DMS79 treated with DMSO at 0.1 percent for 48 hours (cell line): Measurements from ENCODE around the gene WDTC1.

ENCODE experiments used
- DNase-seq: peaks from one replicate; lab custom pipeline; 2025; lab: John Stamatoyannopoulos, UW

The WDTC1 gene

DNA sequence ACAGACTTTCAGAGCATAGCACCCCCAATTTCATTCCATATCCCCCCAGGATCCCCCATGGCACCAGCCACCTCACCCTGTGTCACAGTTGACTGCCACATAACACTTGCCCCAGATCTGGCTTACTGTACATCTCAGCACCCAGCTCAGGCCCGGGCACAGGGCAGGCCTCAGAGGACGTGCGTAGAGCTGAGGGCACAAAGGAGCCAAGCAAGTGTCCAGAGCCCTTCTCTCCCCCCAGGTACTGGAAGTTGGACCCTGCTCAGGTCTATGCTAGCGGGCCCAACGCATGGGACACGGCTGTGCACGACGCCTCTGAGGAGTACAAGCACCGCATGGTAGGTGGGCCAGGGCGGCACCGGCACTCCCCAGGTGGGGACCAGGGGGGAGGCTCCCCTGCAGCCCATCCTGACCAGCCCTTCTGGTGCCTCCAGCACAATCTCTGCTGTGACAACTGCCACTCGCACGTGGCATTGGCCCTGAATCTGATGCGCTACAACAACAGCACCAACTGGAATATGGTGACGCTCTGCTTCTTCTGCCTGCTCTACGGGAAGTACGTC, 99.4 kb downstream of the WDTC1 start:
- DNase-seq: no peak

DNA sequence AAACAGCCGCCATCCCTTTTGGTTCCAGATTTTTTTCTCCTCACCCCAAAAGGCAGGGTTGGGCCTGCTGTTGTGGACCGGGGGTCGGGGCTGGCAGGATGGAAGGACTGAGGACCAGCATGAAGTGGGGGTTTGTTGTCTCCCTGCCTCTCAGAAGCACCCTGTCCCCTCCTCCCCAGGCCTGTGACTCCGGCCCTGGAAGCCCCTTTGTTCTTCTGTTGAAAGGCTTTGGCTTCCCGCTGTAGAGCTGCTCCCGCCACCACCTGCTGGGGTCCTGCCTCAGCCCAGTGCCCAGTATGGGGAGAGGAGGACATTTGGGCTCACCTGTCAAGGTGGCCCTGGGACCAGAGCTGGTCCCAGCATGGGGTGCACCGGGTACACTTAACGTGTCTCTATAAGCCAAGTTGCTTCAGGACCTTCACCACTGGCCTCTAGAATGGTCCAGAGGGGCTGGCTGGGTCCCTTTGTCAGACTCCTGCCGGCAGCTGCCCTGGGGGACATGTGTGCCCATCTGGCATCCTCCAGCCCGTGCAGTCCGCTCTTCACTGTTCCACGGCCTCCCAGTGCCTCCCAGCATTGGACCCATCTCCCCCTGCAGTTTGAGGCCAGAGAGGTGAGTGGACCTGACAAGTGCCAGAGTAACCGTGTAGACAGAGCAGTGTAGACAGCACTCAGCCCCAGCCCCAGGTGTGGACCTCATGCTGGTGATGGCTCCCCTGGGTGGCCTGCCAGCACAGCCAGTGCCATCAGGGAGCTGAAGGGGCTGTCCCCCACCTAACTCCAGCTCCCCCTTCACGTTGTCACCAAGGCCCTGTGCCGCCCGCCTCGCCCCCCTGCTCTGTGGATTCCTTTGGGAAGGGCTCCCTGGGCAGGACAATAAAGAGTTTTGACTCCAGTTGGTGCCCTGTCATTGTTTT, 101.3 kb downstream of the WDTC1 start:
- no peak for DNase-seq

DNA sequence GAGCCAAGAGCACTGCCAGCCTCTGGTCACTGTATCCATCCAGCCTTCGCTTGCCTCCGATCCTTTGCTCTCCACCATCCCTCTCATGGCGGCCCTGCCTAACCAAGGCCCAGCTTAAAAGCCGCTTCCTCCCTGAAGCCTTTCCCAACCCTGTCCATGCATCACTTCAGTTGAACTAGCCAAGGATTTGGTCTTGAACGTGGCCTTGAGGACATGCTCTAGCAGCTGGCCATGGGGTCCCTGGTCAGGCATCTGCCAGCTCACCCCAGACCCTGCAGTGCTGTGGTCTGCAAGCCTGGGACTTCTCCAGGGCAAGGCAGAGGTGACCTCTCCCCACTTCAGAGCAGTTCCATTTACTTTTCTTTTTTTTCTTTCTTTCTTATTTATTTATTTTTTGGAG, 102.3 kb downstream of the WDTC1 start:
- DNase-seq: no peak

DNA sequence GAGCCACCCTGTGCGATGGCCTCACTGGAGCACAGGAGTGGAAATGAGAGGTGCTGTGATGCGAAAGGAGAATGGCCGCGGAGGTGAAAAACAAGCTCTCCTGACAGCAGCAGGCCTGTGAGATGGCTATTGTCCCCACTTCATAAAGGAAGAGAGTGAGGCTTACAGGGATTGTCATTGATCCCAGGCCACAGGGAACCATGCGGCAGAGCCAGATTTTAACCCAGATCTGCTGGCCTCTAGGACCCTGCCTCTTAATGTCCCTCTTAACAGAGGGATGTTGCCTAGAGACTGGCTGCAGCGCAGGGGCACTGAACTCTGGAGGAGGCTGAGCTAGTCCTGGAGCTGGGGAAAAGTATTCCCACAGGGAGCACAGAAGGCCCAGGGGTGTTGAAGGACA, 104.3 kb downstream of the WDTC1 start:
- DNase-seq: no peak

DNA sequence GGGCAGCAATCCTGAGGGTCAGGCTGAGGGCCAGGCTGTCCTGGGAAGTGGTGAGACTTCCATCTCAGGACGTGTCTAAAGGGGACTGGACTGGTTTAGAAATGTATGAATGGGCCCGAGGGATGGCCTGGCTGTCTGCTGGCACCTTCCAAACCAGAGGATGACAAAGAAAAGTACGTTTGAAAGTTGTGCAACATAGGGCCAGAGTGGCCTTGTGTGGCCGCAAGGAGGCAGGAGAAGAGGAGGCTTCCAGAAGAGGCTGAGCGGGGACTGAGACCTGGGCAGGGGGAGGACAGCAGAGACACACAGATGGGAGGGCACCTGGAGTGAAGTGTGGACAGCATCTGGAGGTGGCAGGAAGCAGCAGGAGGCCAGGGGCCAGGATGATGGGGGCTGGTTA, 104.8 kb downstream of the WDTC1 start:
- no peak for DNase-seq

DNA sequence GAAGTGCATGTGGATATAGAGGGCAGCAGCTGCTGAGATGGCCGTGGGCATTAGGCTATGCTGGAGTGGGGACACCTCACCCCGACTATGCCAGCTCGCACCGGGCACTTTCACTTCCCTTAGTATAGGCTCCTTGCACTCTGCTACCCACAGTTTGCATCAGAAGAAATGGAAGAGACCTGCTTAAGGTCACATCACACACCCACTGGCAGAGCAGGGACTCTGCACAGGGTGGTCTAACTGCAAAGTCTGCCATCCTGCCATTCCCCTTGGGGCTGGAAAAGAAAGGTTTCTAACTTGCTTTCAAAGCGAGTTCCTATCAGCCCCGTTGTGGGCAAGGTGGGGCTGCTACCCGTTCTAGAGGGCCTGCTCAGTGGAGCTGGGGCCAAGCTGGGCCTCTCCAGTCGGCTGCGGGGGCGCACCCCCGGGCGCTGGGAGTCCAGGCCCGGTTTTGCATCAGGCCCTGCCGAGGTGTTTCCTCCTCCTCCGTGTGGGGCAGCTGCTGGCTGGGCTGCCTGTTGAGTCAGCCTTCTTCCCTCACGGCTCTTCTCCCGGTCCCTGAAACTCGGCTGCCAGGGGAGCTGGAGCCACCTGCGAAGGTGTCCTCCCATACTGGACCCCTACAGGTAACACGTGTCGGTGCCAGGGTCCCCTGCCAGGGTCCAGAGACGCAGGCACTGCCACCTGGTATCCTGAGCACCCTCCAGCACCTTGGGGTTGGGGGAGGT, 107.3 kb downstream of the WDTC1 start, which contains the start of gene SYTL1:
Gene SYTL1 (plus strand): TSS at position 498 of the 728 bp plus-strand sequence. CDS start 3,313 bp downstream, outside the sequence.
- DNase-seq: peak; percentile 89

DNA sequence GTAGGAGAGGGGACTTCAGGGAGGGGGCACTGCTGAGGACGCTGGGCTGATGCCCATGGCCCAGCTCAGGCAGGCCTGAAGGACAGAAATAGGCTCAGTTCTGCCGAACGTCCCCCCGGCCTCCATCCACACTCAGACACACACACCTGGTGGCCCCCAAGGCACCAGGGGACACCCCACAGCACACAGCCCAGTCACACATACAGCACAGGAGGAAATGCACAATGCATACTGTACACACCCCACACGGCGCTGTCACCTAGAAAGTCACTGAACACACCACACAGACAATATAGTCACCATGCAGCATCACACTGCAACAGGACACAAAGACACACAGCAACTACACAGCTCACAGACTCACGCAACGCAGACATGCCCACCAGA, 108.0 kb downstream of the WDTC1 start:
- no peak for DNase-seq

DNA sequence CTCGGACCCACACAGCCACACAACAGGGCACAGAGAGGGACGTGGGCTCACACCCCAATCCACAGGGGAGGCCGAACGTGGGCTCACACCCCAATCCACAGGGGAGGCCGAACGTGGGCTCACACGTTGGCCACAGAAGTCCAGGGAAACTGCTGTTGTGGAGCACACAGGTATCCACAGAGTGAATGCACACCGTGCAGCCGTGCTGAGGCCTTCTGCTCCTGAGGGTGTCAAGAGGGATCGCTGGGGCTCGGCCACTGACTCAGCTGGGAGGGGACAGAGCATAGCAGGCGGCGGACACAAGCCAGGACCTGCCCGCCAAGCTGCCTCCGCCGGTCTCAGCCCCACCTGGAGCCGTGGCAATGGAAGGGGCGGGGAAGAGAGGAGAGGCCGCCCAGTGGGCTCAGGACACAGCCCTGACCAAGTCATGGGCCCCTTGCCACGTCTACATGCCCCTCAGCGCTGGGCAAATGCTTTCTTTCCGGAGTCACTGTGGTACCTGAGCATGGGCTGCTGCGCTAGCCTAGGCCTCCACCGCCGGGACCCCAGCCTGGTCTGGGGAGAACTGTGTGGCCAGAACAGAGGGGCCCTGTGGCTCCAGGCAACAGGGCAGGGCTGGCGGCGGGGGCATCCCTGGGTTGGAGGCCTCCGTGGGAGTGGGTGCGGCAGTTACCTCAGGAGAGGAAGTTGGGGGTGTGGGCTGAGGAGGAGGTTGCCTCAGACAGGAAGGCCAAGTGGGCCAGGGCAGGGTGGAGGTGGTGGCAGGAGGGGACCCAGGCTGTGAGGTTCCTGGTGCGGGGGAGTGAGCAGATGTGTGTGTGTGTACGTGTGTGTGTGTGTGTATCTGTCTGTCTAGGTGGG, 108.6 kb downstream of the WDTC1 start:
- peak; percentile 90 for DNase-seq

DNA sequence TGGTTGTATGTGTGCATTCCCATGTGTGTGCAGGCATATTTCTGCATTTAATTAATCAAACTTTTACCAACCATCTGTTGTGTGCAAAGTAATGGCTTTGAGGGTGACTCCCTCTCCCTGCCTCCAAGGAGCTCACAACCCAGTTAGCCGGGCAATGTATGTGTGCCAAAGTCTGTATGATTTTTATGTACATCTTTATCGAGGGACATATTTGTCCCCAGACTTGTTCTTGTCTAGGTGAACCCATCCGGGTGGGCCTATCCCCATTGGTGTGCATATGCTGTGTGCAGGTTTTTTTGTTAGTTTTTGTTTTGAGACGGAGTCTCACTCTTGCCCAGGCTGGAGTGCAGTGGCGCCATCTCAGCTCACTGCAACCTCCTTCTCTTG, 109.2 kb downstream of the WDTC1 start:
- DNase-seq: peak; percentile 70

DNA sequence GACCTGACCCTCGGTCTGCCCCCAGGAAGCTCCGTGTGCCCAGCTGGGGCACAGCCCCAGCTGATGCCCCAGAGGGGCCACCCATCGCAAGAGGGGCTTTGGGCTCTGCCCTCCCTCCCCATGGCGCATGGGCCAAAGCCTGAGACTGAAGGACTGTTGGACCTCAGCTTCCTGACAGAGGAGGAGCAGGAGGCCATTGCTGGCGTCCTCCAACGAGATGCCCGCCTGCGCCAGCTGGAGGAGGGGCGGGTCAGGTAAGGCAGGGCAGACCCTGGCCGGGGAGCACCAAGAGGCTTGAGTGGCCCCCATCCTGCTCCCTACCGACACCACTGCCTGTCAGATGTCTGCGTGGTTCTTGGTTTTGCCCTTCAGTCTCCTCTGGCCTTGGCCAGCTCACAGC, 110.8 kb downstream of the WDTC1 start:
- no peak for DNase-seq

DNA sequence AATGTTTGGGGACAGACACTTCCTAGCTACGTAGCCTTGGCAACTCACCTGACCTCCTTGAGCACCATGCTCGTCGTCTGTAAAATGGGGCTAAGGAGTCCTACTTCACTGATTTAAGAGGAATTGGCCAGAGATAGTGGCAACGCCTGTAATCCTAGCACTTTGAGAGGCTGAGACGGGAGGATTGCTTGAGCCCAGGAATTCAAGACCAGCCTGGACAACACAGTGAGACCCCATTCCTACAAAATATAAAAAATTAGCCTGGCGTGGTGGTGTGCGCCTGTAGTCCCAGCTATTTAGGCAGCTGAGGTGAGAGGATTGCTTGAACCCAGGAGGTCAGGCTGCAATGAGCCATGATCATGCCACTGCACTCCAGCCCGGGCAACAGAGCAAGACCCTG, 111.9 kb downstream of the WDTC1 start:
- no peak for DNase-seq

DNA sequence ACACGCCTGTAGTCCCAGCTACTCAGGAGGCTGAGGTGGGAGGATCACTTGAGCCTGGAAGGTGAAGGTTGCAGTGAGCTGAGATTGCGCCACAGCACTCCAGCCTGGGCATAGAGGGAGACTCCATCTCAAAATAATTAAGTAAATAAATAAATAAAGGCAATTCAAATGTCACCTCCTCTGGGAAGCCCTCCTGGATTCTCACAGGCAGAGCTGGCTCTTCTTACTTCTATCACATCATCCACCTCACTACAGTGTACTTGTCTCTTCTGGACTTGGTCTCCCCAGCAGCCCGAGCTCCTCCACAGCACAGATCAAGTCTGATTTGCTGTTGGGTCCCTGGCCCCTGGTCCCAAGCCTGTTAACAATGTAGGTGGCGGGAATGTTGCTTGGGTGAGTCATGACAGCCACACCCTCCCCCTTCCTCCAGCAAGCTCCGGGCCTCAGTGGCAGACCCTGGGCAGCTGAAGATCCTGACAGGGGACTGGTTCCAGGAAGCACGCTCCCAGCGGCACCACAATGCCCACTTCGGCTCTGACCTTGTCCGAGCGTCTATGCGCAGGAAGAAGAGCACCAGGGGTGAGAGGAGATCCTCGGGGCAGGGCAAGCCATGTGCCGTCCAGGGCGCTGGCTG, 112.7 kb downstream of the WDTC1 start:
- DNase-seq: no peak

DNA sequence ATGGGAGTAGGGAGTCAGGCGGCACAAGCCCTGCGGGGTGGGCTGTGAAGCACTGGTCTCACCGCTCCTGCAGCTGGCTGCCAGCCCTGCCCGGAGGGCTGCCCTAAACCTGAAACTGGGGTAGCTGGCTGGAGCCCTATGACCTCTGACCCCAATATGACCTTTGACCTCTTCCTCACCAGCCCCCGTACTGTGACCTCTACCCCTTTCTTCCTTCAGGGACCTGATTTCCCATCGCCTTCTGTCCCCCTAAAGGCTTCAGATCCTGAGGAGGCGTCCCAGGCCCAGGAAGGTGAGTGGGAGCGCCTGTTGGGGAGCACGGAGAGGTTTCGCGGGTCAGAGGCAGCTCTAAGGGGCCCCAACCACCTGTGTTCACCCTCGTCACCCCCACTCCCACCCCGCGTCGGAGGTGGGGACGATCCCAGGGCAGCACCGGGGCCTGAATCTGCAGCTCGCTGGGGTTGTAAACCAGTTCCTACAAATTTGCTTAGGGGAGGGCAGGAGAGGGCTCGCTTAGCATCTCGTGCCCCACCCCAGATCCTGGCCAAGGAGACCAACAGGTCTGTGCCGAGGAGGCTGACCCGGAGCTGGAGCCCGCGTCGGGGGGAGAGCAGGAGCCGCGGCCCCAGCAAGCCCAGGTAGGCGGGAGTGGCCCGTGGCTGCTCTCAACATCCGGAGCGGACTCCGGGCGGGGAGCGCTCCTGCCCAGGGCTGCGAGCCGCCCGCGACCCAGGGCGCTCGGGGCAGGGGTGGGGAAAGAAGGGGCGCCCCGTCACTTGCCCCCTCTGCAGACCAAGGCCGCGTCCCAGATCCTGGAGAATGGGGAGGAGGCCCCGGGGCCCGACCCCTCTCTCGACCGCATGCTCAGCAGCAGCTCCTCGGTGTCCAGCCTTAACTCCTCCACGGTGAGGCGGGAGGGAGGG, 114.7 kb downstream of the WDTC1 start:
- DNase-seq: peak; percentile 61

DNA sequence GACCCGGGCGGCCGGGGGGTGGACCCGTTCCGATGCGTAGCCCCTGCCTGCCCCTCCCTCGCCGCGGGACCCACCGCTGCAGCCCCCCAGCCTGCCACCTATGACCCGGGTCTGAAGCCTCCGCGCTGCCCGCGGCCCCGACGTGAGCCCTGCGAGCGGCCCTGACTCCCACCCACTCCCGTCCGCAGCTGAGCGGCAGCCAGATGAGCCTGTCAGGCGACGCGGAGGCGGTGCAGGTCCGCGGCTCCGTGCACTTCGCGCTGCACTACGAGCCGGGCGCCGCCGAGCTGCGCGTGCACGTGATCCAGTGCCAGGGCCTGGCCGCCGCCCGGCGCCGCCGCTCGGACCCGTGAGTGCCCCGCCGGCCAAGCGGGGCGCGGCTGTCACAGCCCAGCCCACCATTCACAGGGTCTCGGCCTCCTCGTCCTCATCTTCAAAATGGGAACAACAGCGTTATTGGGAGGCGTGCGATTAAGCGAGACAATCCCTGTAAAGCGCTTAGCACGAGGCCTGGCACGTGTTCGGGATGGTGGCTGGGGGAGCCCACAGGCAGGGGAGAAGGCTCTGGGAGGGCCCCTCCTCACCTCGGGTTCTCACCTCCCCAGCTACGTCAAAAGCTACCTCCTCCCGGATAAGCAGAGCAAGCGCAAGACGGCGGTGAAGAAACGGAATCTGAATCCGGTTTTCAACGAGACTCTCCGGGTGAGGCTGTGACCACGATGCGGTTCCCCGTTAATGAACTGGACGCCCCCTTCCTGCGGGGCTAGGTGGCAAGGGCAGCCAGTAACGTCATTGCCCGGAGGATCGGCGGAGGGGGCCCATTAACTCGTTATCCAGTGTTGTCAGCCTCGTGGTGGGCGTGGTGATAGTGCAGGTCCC, 115.6 kb downstream of the WDTC1 start:
- DNase-seq: no peak

DNA sequence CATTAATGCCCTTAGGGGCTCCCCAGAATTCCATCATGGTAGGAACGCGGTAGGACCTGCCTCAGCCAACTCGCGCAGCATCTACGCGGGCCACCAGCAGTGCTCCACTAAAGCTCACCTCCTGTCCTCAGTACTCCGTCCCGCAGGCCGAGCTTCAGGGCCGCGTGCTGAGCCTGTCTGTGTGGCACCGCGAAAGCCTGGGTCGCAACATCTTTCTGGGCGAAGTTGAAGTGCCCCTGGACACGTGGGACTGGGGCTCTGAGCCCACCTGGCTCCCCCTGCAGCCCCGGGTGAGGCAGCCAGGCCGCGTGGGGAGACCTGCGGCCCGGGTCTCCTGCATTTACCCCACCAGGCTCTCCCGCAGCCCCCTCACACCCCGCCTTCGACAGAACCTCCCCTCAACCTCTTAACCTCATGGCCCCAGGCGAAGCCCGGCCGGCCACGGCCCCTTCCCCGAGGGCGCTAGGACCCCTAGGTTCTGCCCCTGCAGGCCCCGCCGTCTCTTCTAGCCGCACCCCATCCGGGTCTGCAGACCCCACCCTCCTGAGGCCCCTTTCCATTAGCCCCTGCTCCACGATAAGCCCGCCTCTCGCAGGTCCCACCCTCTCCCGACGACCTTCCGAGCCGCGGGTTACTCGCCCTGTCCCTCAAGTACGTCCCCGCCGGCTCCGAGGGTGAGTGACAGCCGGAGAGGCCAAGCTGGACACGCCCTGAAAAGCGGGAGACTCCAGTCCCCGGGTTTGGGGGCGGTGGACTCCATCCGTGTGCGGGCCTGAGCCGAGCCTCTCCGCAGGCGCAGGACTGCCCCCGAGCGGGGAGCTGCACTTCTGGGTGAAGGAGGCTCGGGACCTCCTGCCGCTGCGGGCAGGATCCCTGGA, 116.5 kb downstream of the WDTC1 start:
- DNase-seq: peak; percentile 73

DNA sequence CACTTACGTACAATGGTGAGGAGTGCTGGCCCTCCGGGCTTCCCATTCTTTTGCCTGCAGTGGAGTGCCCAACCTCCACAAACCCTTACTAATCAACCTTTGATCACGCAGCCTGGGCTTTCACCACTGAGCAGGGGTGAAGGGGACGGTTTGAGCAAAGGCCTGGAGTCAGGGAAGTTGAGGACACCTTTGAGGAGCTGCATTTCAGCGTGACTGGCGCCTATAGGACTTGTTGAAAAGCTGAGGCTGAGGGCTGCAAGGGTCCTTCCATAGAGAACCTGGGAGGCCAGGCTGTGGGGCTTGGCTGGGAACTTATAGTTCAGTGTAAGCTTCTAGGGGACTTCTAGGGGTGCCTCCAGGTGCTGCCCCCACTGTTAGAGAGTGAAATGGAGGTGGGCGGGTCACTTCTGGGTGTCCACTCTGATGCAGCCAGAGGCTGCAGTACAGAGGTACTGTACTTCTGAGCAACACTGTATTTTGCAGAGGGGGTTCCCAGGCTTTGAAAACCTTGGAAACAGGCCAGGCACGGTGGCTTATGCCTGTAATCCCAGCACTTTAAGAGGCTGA, 117.2 kb downstream of the WDTC1 start:
- DNase-seq: no peak

DNA sequence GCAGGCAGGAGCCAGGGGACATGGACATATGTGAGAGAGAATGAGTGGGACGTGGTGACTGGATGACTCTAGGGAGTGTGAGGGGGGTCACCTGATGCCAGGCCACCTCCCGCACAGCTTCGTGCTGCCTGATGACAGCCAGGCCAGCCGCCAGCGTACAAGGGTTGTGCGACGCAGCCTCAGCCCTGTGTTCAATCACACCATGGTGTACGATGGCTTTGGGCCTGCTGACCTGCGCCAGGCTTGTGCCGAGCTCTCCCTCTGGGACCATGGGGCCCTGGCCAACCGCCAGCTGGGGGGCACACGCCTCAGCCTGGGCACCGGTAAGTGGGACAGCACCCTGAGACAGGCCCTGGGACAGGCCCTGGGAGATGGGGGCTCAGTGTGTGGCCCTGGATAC, 118.7 kb downstream of the WDTC1 start:
- no peak for DNase-seq

DNA sequence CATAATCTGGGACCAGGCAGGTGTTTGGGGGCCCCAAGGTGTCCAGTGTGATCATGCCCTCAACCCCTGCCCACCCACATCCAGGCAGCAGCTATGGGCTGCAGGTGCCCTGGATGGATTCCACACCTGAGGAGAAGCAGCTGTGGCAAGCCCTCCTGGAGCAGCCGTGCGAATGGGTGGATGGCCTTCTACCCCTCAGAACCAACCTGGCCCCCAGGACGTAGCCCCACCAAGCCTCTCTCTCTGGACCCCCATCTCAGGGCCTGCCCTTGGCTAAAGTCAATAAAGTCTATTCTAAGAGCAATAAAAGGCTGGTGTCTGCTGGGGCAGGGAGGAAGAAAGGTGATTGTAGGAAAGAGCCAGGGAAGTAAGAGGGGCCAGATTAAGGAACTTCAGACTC, 119.2 kb downstream of the WDTC1 start:
- DNase-seq: no peak
